Uterus (tissue), 2 donors: ENCODE data around the gene ANKS6.

Experiments
- CTCF ChIP-seq, 4 experiments: fragments of 200-600 bp in 2 of 4; fragments of 450-650 bp in 2 of 4; sonication (generic) in 2 of 4; IDR thresholded peaks; one replicate each; pipeline ENCODE4 v1.5.1; 2016 to 2019; ENCODE audit warnings: antibody characterized with exemption in 4 of 4, mild to moderate bottlenecking in 2 of 4, moderate library complexity in 1 of 4
- POLR2A ChIP-seq, 2 donors: fragments of 450-650 bp; IDR thresholded peaks; one replicate each; pipeline ENCODE4 v1.6.1; 2016; ENCODE audit warnings: antibody characterized with exemption in 2 of 2, mild to moderate bottlenecking in 1 of 2, moderate library complexity in 1 of 2

- TF ChIP-seq CTCF (IDR thresholded peaks at IDR 0.05) (no peak), POLR2A (IDR thresholded peaks at IDR 0.05) (no peak)
Measured at GRCh38 chr9:98839724-98840123, 43.4 kb upstream of the ANKS6 start.
